ENCODE data around the gene SSH2.

DNA sequence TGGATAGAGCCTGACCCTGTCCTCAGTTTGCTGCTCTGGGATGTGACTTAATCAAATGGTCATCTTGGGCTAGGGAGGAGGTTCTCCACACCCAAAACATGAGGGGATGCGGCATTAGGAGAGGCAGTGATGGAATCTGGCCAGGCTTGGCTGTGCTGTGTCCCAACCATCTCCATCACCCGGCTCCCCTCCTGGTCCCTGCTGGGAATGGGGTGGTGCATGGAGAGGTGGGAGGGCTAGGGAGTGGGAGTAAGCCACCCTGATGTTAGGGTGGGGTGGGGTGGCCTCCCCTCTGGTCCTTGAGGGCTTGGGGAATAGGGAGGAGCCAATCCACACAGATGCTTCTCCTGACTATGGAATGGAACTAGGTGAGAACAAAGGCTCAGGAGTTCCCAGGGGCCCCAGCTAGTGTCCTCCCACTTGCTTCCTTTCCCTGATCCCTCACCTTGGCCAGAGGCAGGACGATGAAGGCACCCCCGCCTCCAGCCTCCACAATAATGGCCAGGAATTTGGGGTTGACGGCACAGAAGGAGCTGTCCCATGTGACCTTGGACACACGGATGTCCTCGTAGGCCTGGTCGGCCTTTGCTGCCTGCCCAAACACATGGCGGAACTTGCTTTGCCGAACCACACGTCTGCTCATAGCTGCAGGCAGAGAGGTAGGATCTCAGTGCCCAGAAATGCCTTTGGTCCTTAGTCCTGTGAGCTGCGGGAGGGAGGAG lies 309.1 kb downstream of the SSH2 start:
- TF ChIP-seq, protein P1, sequence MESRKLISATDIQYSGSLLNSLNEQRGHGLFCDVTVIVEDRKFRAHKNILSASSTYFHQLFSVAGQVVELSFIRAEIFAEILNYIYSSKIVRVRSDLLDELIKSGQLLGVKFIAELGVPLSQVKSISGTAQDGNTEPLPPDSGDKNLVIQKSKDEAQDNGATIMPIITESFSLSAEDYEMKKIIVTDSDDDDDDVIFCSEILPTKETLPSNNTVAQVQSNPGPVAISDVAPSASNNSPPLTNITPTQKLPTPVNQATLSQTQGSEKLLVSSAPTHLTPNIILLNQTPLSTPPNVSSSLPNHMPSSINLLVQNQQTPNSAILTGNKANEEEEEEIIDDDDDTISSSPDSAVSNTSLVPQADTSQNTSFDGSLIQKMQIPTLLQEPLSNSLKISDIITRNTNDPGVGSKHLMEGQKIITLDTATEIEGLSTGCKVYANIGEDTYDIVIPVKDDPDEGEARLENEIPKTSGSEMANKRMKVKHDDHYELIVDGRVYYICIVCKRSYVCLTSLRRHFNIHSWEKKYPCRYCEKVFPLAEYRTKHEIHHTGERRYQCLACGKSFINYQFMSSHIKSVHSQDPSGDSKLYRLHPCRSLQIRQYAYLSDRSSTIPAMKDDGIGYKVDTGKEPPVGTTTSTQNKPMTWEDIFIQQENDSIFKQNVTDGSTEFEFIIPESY (IDR thresholded peaks at IDR 0.05) = no peak
- TF ChIP-seq, protein P2, sequence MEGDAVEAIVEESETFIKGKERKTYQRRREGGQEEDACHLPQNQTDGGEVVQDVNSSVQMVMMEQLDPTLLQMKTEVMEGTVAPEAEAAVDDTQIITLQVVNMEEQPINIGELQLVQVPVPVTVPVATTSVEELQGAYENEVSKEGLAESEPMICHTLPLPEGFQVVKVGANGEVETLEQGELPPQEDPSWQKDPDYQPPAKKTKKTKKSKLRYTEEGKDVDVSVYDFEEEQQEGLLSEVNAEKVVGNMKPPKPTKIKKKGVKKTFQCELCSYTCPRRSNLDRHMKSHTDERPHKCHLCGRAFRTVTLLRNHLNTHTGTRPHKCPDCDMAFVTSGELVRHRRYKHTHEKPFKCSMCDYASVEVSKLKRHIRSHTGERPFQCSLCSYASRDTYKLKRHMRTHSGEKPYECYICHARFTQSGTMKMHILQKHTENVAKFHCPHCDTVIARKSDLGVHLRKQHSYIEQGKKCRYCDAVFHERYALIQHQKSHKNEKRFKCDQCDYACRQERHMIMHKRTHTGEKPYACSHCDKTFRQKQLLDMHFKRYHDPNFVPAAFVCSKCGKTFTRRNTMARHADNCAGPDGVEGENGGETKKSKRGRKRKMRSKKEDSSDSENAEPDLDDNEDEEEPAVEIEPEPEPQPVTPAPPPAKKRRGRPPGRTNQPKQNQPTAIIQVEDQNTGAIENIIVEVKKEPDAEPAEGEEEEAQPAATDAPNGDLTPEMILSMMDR (IDR thresholded peaks at IDR 0.05; ENCODE audit: low read depth, low read length, missing input control) = no peak
- TF ChIP-seq RAD21 (IDR thresholded peaks at IDR 0.05) (no peak), TAF1 (conservative IDR thresholded peaks at IDR 0.05) (no peak), SP1 (IDR thresholded peaks at IDR 0.05) (no peak), GABPA (IDR thresholded peaks at IDR 0.05 in 1 of 2, conservative IDR thresholded peaks at IDR 0.05 in 1 of 2) (no peak), HNF4G (IDR thresholded peaks at IDR 0.05) (no peak), YY1 (IDR thresholded peaks at IDR 0.05) (no peak), JUND (IDR thresholded peaks at IDR 0.05) (no peak), HNF4A (conservative IDR thresholded peaks at IDR 0.05) (no peak)
- TF ChIP-seq, protein P3, sequence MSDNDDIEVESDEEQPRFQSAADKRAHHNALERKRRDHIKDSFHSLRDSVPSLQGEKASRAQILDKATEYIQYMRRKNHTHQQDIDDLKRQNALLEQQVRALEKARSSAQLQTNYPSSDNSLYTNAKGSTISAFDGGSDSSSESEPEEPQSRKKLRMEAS (IDR thresholded peaks at IDR 0.05) = no peak
- TF ChIP-seq, protein P4, sequence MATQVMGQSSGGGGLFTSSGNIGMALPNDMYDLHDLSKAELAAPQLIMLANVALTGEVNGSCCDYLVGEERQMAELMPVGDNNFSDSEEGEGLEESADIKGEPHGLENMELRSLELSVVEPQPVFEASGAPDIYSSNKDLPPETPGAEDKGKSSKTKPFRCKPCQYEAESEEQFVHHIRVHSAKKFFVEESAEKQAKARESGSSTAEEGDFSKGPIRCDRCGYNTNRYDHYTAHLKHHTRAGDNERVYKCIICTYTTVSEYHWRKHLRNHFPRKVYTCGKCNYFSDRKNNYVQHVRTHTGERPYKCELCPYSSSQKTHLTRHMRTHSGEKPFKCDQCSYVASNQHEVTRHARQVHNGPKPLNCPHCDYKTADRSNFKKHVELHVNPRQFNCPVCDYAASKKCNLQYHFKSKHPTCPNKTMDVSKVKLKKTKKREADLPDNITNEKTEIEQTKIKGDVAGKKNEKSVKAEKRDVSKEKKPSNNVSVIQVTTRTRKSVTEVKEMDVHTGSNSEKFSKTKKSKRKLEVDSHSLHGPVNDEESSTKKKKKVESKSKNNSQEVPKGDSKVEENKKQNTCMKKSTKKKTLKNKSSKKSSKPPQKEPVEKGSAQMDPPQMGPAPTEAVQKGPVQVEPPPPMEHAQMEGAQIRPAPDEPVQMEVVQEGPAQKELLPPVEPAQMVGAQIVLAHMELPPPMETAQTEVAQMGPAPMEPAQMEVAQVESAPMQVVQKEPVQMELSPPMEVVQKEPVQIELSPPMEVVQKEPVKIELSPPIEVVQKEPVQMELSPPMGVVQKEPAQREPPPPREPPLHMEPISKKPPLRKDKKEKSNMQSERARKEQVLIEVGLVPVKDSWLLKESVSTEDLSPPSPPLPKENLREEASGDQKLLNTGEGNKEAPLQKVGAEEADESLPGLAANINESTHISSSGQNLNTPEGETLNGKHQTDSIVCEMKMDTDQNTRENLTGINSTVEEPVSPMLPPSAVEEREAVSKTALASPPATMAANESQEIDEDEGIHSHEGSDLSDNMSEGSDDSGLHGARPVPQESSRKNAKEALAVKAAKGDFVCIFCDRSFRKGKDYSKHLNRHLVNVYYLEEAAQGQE (IDR thresholded peaks at IDR 0.05) = no peak
